Peyer's patch (tissue), 4 donors: ENCODE measurements around the gene RNF31. TPM values are rescaled to one million over a fixed set of nuclear protein-coding genes. Genes with fewer than 3 reads are reported as not detected.
A peak's percentile ranks its signal among the peaks of the same experiment; 100 is the strongest.

Experiments
- DNase-seq, 3 donors: peaks; one replicate each; pipeline ENCODE4 v3.0.0-alpha.2; 2017 to 2019
- H3K27ac ChIP-seq, 4 donors: fragments of 200-600 bp; sonication (generic); one replicate each; pipeline ENCODE4 v1.5.1; 2016 to 2019
- H3K27me3 ChIP-seq, 2 donors: fragments of 200-600 bp; sonication (generic); one replicate each; pipeline ENCODE4 v1.5.1; 2019
- H3K36me3 ChIP-seq, 3 donors: fragments of 200-600 bp; sonication (generic); one replicate each; pipeline ENCODE4 v1.5.1; 2016 to 2019
- H3K4me1 ChIP-seq, 4 donors: fragments of 200-600 bp; sonication (generic); one replicate each; pipeline ENCODE4 v1.5.1; 2016 to 2019
- H3K4me3 ChIP-seq, 4 donors: fragments of 200-600 bp; sonication (generic); 1 replicate in 3 of 4; 2 replicates in 1 of 4; pipeline ENCODE4 v1.5.1; 2016 to 2019; ENCODE audit warnings: mild to moderate bottlenecking in 1 of 4
- H3K9me3 ChIP-seq, 4 donors: fragments of 200-600 bp; sonication (generic); one replicate each; pipeline ENCODE4 v1.5.1; 2016 to 2019; ENCODE audit warnings: mild to moderate bottlenecking in 1 of 4
- CTCF ChIP-seq, 6 experiments: fragments of 450-650 bp in 4 of 6; fragments of 200-600 bp in 2 of 6; sonication (generic) in 1 of 6; IDR thresholded peaks; one replicate each; pipeline ENCODE4 v1.5.1; 2017 to 2019; ENCODE audit warnings: antibody characterized with exemption in 6 of 6, mild to moderate bottlenecking in 3 of 6, moderate library complexity in 1 of 6
- POLR2A ChIP-seq, 2 donors: fragments of 450-650 bp; IDR thresholded peaks; one replicate each; pipeline ENCODE4 v1.5.1; 2017; ENCODE audit warnings: antibody characterized with exemption in 2 of 2, mild to moderate bottlenecking in 2 of 2, moderate library complexity in 2 of 2
- total RNA-seq, 4 donors: library from RNA; depleted of rRNA; stranded (reverse); fragments of >200 nt; gene quantifications; one replicate each; pipeline ENCODE4 v1.1.0, GENCODE V29; 2016

Gene RNF31
- total RNA-seq, 4 donors from 2014 or later: 46.4 to 90.8 (median 71.1) TPM

GRCh38 chr14:24150993-24151392 lies 3.7 kb downstream of the RNF31 start:
- Histone ChIP-seq H3K9me3 (no peaks in the 10 kb centered on the region), H3K27me3 (no peaks in the 10 kb centered on the region), H3K27ac (no peak overlapping the region), H3K36me3 (peaks cover 1 to 73% (median 2%) of the 10 kb centered on the region in 3 donors), H3K4me1 (peaks cover 0 to 14% (median 8%) of the 10 kb centered on the region in 4 donors), H3K4me3 (no peak overlapping the region)
- no peak for DNase-seq
- TF ChIP-seq POLR2A (IDR thresholded peaks at IDR 0.05): no peak
- no peak for TF ChIP-seq CTCF (IDR thresholded peaks at IDR 0.05)

GRCh38 chr14:24151404-24152080 lies 4.2 kb downstream of the RNF31 start:
- Histone ChIP-seq H3K4me3 (no peak overlapping the region), H3K27ac (no peak overlapping the region), H3K27me3 (no peaks in the 10 kb centered on the region), H3K36me3 (peaks cover 2 to 78% (median 5%) of the 10 kb centered on the region in 3 donors), H3K4me1 (peaks cover 0 to 12% (median 8%) of the 10 kb centered on the region in 4 donors), H3K9me3 (no peaks in the 10 kb centered on the region)
- DNase-seq: peak in 1 of 3 donors; percentile 39
- TF ChIP-seq CTCF (IDR thresholded peaks at IDR 0.05) (no peak), POLR2A (IDR thresholded peaks at IDR 0.05) (no peak)

GRCh38 chr14:24155100-24155499 lies 7.8 kb downstream of the RNF31 start:
- Histone ChIP-seq H3K27ac (no peak overlapping the region), H3K27me3 (no peaks in the 10 kb centered on the region), H3K4me3 (no peak overlapping the region), H3K9me3 (no peaks in the 10 kb centered on the region), H3K36me3 (peaks cover 2 to 85% (median 7%) of the 10 kb centered on the region in 3 donors), H3K4me1 (no peaks in the 10 kb centered on the region)
- TF ChIP-seq POLR2A (IDR thresholded peaks at IDR 0.05) (no peak), CTCF (IDR thresholded peaks at IDR 0.05) (no peak)
- DNase-seq: no peak

- H3K4me1 ChIP-seq: peaks cover 0 to 8% (median 6%) of the 10 kb centered on the region in 4 donors
- no peak for TF ChIP-seq POLR2A (IDR thresholded peaks at IDR 0.05)
- no peak for TF ChIP-seq CTCF (IDR thresholded peaks at IDR 0.05)
- peaks cover 0 to 73% (median 7%) of the 10 kb centered on the region in 3 donors for H3K36me3 ChIP-seq
- no peak for DNase-seq
- H3K27ac ChIP-seq: no peak overlapping the region
- no peaks in the 10 kb centered on the region for H3K27me3 ChIP-seq
- H3K9me3 ChIP-seq: no peaks in the 10 kb centered on the region
- no peak overlapping the region for H3K4me3 ChIP-seq
Observed at GRCh38 chr14:24156840-24157239, 9.5 kb downstream of the RNF31 start.

GRCh38 chr14:24157331-24157730 lies 10.0 kb downstream of the RNF31 start:
- H3K4me1 ChIP-seq: peaks cover 4 to 13% (median 8%) of the 10 kb centered on the region in 4 donors
- no peaks in the 10 kb centered on the region for H3K9me3 ChIP-seq
- H3K27me3 ChIP-seq: no peaks in the 10 kb centered on the region
- peak overlapping the region in 1 of 4 donors; percentile 17 for H3K27ac ChIP-seq
- peaks cover 0 to 68% (median 7%) of the 10 kb centered on the region in 3 donors for H3K36me3 ChIP-seq
- no peak for DNase-seq
- TF ChIP-seq POLR2A (IDR thresholded peaks at IDR 0.05) (no peak), CTCF (IDR thresholded peaks at IDR 0.05) (no peak)
- no peak overlapping the region for H3K4me3 ChIP-seq
